ENCODE data around the gene MYBPHL. TPM values are rescaled to one million over a fixed set of nuclear protein-coding genes. Genes with fewer than 3 reads are reported as not detected.

Gene MYBPHL
- total RNA-seq, 1 donor from 2014 or later = not detected

GRCh38 chr1:109269212-109269980 is 37.4 kb downstream of the MYBPHL start:
- Histone ChIP-seq H3K9me3 (no peaks in the 10 kb centered on the region), H3K4me3 (no peak overlapping the region), H3K27ac (no peak overlapping the region), H3K4me1 (no peaks in the 10 kb centered on the region), H3K27me3 (no peaks in the 10 kb centered on the region), H3K36me3 (peaks cover 4 to 5% of the 10 kb centered on the region in 2 donors)
- intact Hi-C loops (cut with DNase I) = no loop called here
- TF ChIP-seq CTCF (IDR thresholded peaks at IDR 0.05) = no peak
- no peak for DNase-seq (ENCODE audit: low spot score in 2 of 2)

GRCh38 chr1:109268431-109269211 is 38.2 kb downstream of the MYBPHL start:
- intact Hi-C loops (cut with DNase I) = no loop called here
- H3K4me1 ChIP-seq = no peaks in the 10 kb centered on the region
- no peaks in the 10 kb centered on the region for H3K9me3 ChIP-seq
- TF ChIP-seq CTCF (IDR thresholded peaks at IDR 0.05) = no peak
- no peak for DNase-seq (ENCODE audit: low spot score in 2 of 2)
- no peaks in the 10 kb centered on the region for H3K27me3 ChIP-seq
- peaks cover 4 to 5% of the 10 kb centered on the region in 2 donors for H3K36me3 ChIP-seq
- no peak overlapping the region for H3K4me3 ChIP-seq
- H3K27ac ChIP-seq = no peak overlapping the region

GRCh38 chr1:109267743-109268300 is 39.0 kb downstream of the MYBPHL start:
- Histone ChIP-seq H3K4me3 (no peak overlapping the region), H3K27me3 (no peaks in the 10 kb centered on the region), H3K4me1 (no peaks in the 10 kb centered on the region), H3K36me3 (peaks cover 4 to 5% of the 10 kb centered on the region in 2 donors), H3K27ac (no peak overlapping the region), H3K9me3 (no peaks in the 10 kb centered on the region)
- TF ChIP-seq CTCF (IDR thresholded peaks at IDR 0.05) = no peak
- intact Hi-C loops (cut with DNase I) = no loop called here
- no peak for DNase-seq (ENCODE audit: low spot score in 2 of 2)

- H3K9me3 ChIP-seq = no peaks in the 10 kb centered on the region
- no peaks in the 10 kb centered on the region for H3K27me3 ChIP-seq
- peaks cover 4 to 5% of the 10 kb centered on the region in 2 donors for H3K36me3 ChIP-seq
- no peak for DNase-seq (ENCODE audit: low spot score in 2 of 2)
- no peaks in the 10 kb centered on the region for H3K4me1 ChIP-seq
- intact Hi-C loops (cut with DNase I) = no loop called here
- no peak overlapping the region for H3K27ac ChIP-seq
- H3K4me3 ChIP-seq = no peak overlapping the region
- TF ChIP-seq CTCF (IDR thresholded peaks at IDR 0.05) = no peak
Observed at GRCh38 chr1:109266965-109267364, 39.8 kb downstream of the MYBPHL start.

- H3K9me3 ChIP-seq = no peaks in the 10 kb centered on the region
- H3K4me3 ChIP-seq = no peak overlapping the region
- DNase-seq (ENCODE audit: low spot score in 2 of 2) = no peak
- H3K4me1 ChIP-seq = no peaks in the 10 kb centered on the region
- no peak overlapping the region for H3K27ac ChIP-seq
- H3K27me3 ChIP-seq = no peaks in the 10 kb centered on the region
- intact Hi-C loops (cut with DNase I) = no loop called here
- TF ChIP-seq CTCF (IDR thresholded peaks at IDR 0.05) = no peak
- peaks cover 4 to 5% of the 10 kb centered on the region in 2 donors for H3K36me3 ChIP-seq
Observed at GRCh38 chr1:109265741-109266330, 41.0 kb downstream of the MYBPHL start.

Measured in ascending aorta (tissue), 2 donors.